C4-2B (cell line): ENCODE data around the gene CRCP.
"Not testable (repeated sequence)": the region's sequence is repeated elsewhere in the genome, so short reads cannot be mapped to it uniquely, and the experiment has no call there.

Experiments used
- H3K27ac ChIP-seq: fragments of 450-650 bp; 2 replicates; pipeline ENCODE4 v1.5.1; 2017
- CTCF ChIP-seq: fragments of 450-650 bp; conservative IDR thresholded peaks from 2 replicates; pipeline ENCODE4 v1.5.1; 2017; ENCODE audit warnings: mild to moderate bottlenecking
- ZFX ChIP-seq: fragments of 450-650 bp; IDR thresholded peaks from 2 replicates; pipeline ENCODE4 v1.6.1; 2017

CRCP gene

GRCh38 chr7:66142334-66142733 is 27.7 kb downstream of the CRCP start:
- no peak for TF ChIP-seq CTCF
- no peak for TF ChIP-seq ZFX
- H3K27ac ChIP-seq, result no peak overlapping the region

GRCh38 chr7:66142996-66143395 is 28.3 kb downstream of the CRCP start:
- TF ChIP-seq CTCF (no peak), ZFX (no peak)

GRCh38 chr7:66143876-66144332 is 29.3 kb downstream of the CRCP start:
- H3K27ac ChIP-seq, result no peak overlapping the region
- no peak for TF ChIP-seq CTCF
- TF ChIP-seq ZFX, result no peak

More at GRCh38 chr7:66142996-66143395, 28.3 kb downstream of the CRCP start:
- no peak overlapping the region for H3K27ac ChIP-seq

GRCh38 chr7:66145400-66146104 is 30.9 kb downstream of the CRCP start:
- H3K27ac ChIP-seq, result no peak overlapping the region
- no peak for TF ChIP-seq CTCF

GRCh38 chr7:66146701-66147100 is 32.1 kb downstream of the CRCP start:
- H3K27ac ChIP-seq, result no peak overlapping the region
- TF ChIP-seq CTCF, result no peak
- TF ChIP-seq ZFX, result no peak

GRCh38 chr7:66147657-66148056 is 33.0 kb downstream of the CRCP start:
- not testable (repeated sequence) for H3K27ac ChIP-seq

GRCh38 chr7:66150471-66150870 is 35.8 kb downstream of the CRCP start:
- TF ChIP-seq CTCF (no peak), ZFX (no peak)
- no peak overlapping the region for H3K27ac ChIP-seq
